ENCODE measurements around the gene VASH2.

- TF ChIP-seq RARB (CRISPR knock-in tag; IDR thresholded peaks at IDR 0.05), result no peak
- TF ChIP-seq PATZ1 (CRISPR knock-in tag; IDR thresholded peaks at IDR 0.05; ENCODE audit: borderline replicate concordance), result no peak
- no peak for TF ChIP-seq ZNF8 (CRISPR knock-in tag; IDR thresholded peaks at IDR 0.05)
- no peak for TF ChIP-seq CSRNP3 (CRISPR knock-in tag; IDR thresholded peaks at IDR 0.05)
- no peak for TF ChIP-seq ZC3H10 (CRISPR knock-in tag; IDR thresholded peaks at IDR 0.05)
- no peak for TF ChIP-seq ESRRG (CRISPR knock-in tag; IDR thresholded peaks at IDR 0.05)
- TF ChIP-seq GLIS3 (CRISPR knock-in tag; IDR thresholded peaks at IDR 0.05), result no peak
- no peak for TF ChIP-seq TCF4 (CRISPR knock-in tag; IDR thresholded peaks at IDR 0.05; ENCODE audit: borderline replicate concordance)
- no peak for TF ChIP-seq SNAI2 (CRISPR knock-in tag; IDR thresholded peaks at IDR 0.05)
Observed at GRCh38 chr1:212960932-212961331, 10.6 kb downstream of the VASH2 start.

All from SK-N-SH treated with all-trans-retinoic acid at 6 μM for 48 hours (cell line).